GM23338 (cell line): ENCODE data around the gene TMEM208. TPM values are rescaled to one million over a fixed set of nuclear protein-coding genes. Genes with fewer than 3 reads are reported as not detected.

Experiments
- ATAC-seq: fragments of 200-7000 bp; cut with Tn5 transposase; 3 replicates; pipeline ENCODE4 v1.9.1; 2020
- DNase-seq: peaks from one replicate; pipeline ENCODE4 v3.0.0-alpha.2; 2015; ENCODE audit warnings: low spot score
- H2AFZ ChIP-seq: fragments of 200-600 bp; sonication (generic); 2 replicates; pipeline ENCODE4 v1.8.0; 2016; ENCODE audit warnings: antibody characterized with exemption, mild to moderate bottlenecking, moderate library complexity
- H3F3A ChIP-seq: fragments of 200-600 bp; sonication (generic); replicated peaks from 2 replicates; pipeline ENCODE4 v1.8.0; 2017; ENCODE audit warnings: antibody characterized with exemption, mixed run types, low read depth
- H3K27ac ChIP-seq: fragments of 200-600 bp; sonication (generic); 2 replicates; pipeline ENCODE4 v1.6.1; 2016; ENCODE audit warnings: low read depth
- H3K27me3 ChIP-seq: fragments of 200-600 bp; sonication (generic); 2 replicates; pipeline ENCODE4 v1.8.0; 2016; ENCODE audit warnings: mild to moderate bottlenecking, mixed run types, moderate library complexity; ENCODE audit not compliant: insufficient read depth
- H3K36me3 ChIP-seq: fragments of 200-600 bp; sonication (generic); 2 replicates; pipeline ENCODE4 v1.8.0; 2016; ENCODE audit warnings: mild to moderate bottlenecking; ENCODE audit not compliant: insufficient read depth
- H3K4me1 ChIP-seq: fragments of 200-600 bp; sonication (generic); 2 replicates; pipeline ENCODE4 v1.8.0; 2016; ENCODE audit warnings: mild to moderate bottlenecking, moderate library complexity; ENCODE audit not compliant: insufficient read depth
- H3K4me2 ChIP-seq: fragments of 200-600 bp; sonication (generic); 2 replicates; pipeline ENCODE4 v1.7.1; 2017; ENCODE audit warnings: mixed run types
- H3K4me3 ChIP-seq: fragments of 200-600 bp; sonication (generic); 2 replicates; pipeline ENCODE4 v1.6.1; 2016; ENCODE audit warnings: mixed run types
- H3K79me2 ChIP-seq: fragments of 200-600 bp; sonication (generic); replicated peaks from 2 replicates; pipeline ENCODE4 v1.8.0; 2017; ENCODE audit warnings: mild to moderate bottlenecking; ENCODE audit not compliant: insufficient read depth
- H3K9me2 ChIP-seq: fragments of 200-600 bp; sonication (generic); 2 replicates; pipeline ENCODE4 v1.8.0; 2017; ENCODE audit not compliant: insufficient read depth
- H4K20me1 ChIP-seq: fragments of 200-600 bp; sonication (generic); replicated peaks from 2 replicates; pipeline ENCODE4 v1.8.0; 2017; ENCODE audit warnings: mild to moderate bottlenecking; ENCODE audit not compliant: insufficient read depth
- H3K27ac Mint-ChIP-seq: 2 replicates; pipeline ENCODE4 v1.8.0; 2020; ENCODE audit warnings: inconsistent platforms, mild to moderate bottlenecking, moderate library complexity, mixed read lengths
- H3K27me3 Mint-ChIP-seq: 3 replicates; pipeline ENCODE4 v1.8.0; 2022; ENCODE audit warnings: low read depth, mild to moderate bottlenecking, moderate library complexity, mixed read lengths, inconsistent platforms; ENCODE audit not compliant: insufficient read depth, poor library complexity
- H3K36me3 Mint-ChIP-seq: 3 replicates; pipeline ENCODE4 v1.8.0; 2021; ENCODE audit warnings: low read depth, mild to moderate bottlenecking, inconsistent platforms, moderate library complexity, mixed read lengths
- H3K4me1 Mint-ChIP-seq: 3 replicates; pipeline ENCODE4 v1.8.0; 2020; ENCODE audit warnings: mild to moderate bottlenecking, inconsistent platforms, mixed read lengths
- H3K4me3 Mint-ChIP-seq: 3 replicates; pipeline ENCODE4 v1.8.0; 2021; ENCODE audit warnings: moderate library complexity, mild to moderate bottlenecking, inconsistent platforms, mixed read lengths
- H3K9me3 Mint-ChIP-seq: 3 replicates; pipeline ENCODE4 v1.8.0; 2020; ENCODE audit warnings: moderate library complexity, mild to moderate bottlenecking, inconsistent platforms, mixed read lengths
- CREB1 ChIP-seq: fragments of 250-450 bp; sonication (Bioruptor Pico); IDR thresholded peaks from 2 replicates; pipeline ENCODE4 v1.5.0; 2020; ENCODE audit warnings: low read depth, mild to moderate bottlenecking, moderate library complexity
- CTCF ChIP-seq, 2 experiments: fragments of 200-600 bp in 1 of 2; sonication (generic) in 1 of 2; conservative IDR thresholded peaks; 2 replicates each; pipeline versions ENCODE4 v1.5.1 to v1.6.1; 2016 to 2017; ENCODE audit warnings: antibody characterized with exemption in 2 of 2, low read depth in 2 of 2, mild to moderate bottlenecking in 2 of 2, moderate library complexity in 1 of 2
- ETS1 ChIP-seq: IDR thresholded peaks from 2 replicates; pipeline ENCODE4 v1.6.1; 2016; ENCODE audit warnings: antibody characterized with exemption
- EZH2 ChIP-seq: fragments of 200-600 bp; sonication (generic); IDR thresholded peaks from one replicate; pipeline ENCODE4 v1.8.0; 2017; ENCODE audit warnings: antibody characterized with exemption, mild to moderate bottlenecking, low read depth; ENCODE audit not compliant: unreplicated experiment
- EZH2phosphoT487 ChIP-seq: fragments of 200-600 bp; sonication (generic); IDR thresholded peaks from one replicate; pipeline ENCODE4 v1.8.1; 2018; ENCODE audit warnings: antibody characterized with exemption; ENCODE audit not compliant: unreplicated experiment
- JUNB ChIP-seq: IDR thresholded peaks from one replicate; pipeline ENCODE4 v1.6.1; 2016; ENCODE audit warnings: antibody characterized with exemption; ENCODE audit not compliant: unreplicated experiment
- NANOG ChIP-seq: IDR thresholded peaks from 2 replicates; pipeline ENCODE4 v1.6.1; 2016; ENCODE audit warnings: antibody characterized with exemption, borderline replicate concordance
- POLR2AphosphoS5 ChIP-seq: IDR thresholded peaks from 2 replicates; pipeline ENCODE4 v1.6.1; 2016; ENCODE audit warnings: antibody characterized with exemption, low read depth
- REST ChIP-seq: IDR thresholded peaks from one replicate; pipeline ENCODE4 v1.6.1; 2018; ENCODE audit warnings: antibody characterized with exemption; ENCODE audit not compliant: unreplicated experiment
- STAT1 ChIP-seq: IDR thresholded peaks from one replicate; pipeline ENCODE4 v1.6.1; 2016; ENCODE audit warnings: antibody characterized with exemption; ENCODE audit not compliant: unreplicated experiment
- ZNF114 ChIP-seq: fragments of 250-450 bp; sonication (Bioruptor Pico); IDR thresholded peaks from 2 replicates; pipeline ENCODE4 v1.5.0; 2020; ENCODE audit warnings: mild to moderate bottlenecking, moderate library complexity
- ZNF331 ChIP-seq: fragments of 250-450 bp; sonication (Bioruptor Pico); IDR thresholded peaks from 2 replicates; pipeline ENCODE4 v1.5.0; 2020; ENCODE audit warnings: low read depth, mild to moderate bottlenecking, moderate library complexity
- ZNF462 ChIP-seq: fragments of 250-450 bp; sonication (Bioruptor Pico); IDR thresholded peaks from 2 replicates; pipeline ENCODE4 v1.5.0; 2020; ENCODE audit warnings: mild to moderate bottlenecking, moderate library complexity
- polyA plus RNA-seq: library from polyadenylated mRNA; unstranded; fragments of >200 nt; fragmentation: Nextera tagmentation; extraction: Ambion mirVana; gene quantifications from 2 replicates; pipeline ENCODE4 v1.2.1, GENCODE V29; 2016
- total RNA-seq: library from RNA; depleted of rRNA; stranded (reverse); fragments of >200 nt; shearing (Covaris generic); gene quantifications from 2 replicates; pipeline ENCODE4 v1.2.3, GENCODE V29; 2014

The TMEM208 gene
- total and polyA plus RNA-seq, 2 experiments from 2014 or later = 23.2 to 82.3 TPM

GRCh38 chr16:67213197-67214019, 13.5 kb upstream of the TMEM208 start:
- peaks cover 2% of the 10 kb centered on the region; the same call in 2 of the 3 replicates for H3K4me1 Mint-ChIP-seq
- no peak overlapping the region for H3K4me2 ChIP-seq
- no peaks in the 10 kb centered on the region for H3K4me1 ChIP-seq
- ATAC-seq (no peak), DNase-seq (no peak)
- H3K27ac ChIP-seq = no peak overlapping the region
- H3K79me2 ChIP-seq = no peaks in the 10 kb centered on the region
- TF ChIP-seq REST (no peak), ETS1 (no peak), ZNF114 (no peak), ZNF462 (no peak), EZH2 (no peak), ZNF331 (CRISPR knock-in tag) (no peak), STAT1 (no peak), NANOG (no peak), CTCF (conservative IDR thresholded peaks at IDR 0.05; ENCODE audit: low read depth in 2 of 2) (no peak), JUNB (no peak), EZH2phosphoT487 (no peak), CREB1 (CRISPR knock-in tag) (no peak), POLR2AphosphoS5 (no peak)
- no peaks in the 10 kb centered on the region for H3F3A ChIP-seq
- H3K9me2 ChIP-seq = no peaks in the 10 kb centered on the region
- no peaks in the 10 kb centered on the region for H3K27me3 ChIP-seq
- H2AFZ ChIP-seq = no peak overlapping the region
- peaks cover 18% of the 10 kb centered on the region for H3K27me3 Mint-ChIP-seq
- no peaks in the 10 kb centered on the region; the same call in 1 of the 2 replicates for H4K20me1 ChIP-seq
- no peaks in the 10 kb centered on the region for H3K36me3 ChIP-seq
- H3K27ac Mint-ChIP-seq = no peak overlapping the region
- no peaks in the 10 kb centered on the region for H3K36me3 Mint-ChIP-seq
- no peaks in the 10 kb centered on the region for H3K9me3 Mint-ChIP-seq
- H3K4me3 ChIP-seq = no peak overlapping the region
- H3K4me3 Mint-ChIP-seq = no peak overlapping the region
